ENCODE data around the gene PRCD. TPM values are rescaled to one million over a fixed set of nuclear protein-coding genes. Genes with fewer than 3 reads are reported as not detected.
A peak's percentile ranks its signal among the peaks of the same experiment; 100 is the strongest.
"Not testable (repeated sequence)": the region's sequence is repeated elsewhere in the genome, so short reads cannot be mapped to it uniquely, and the experiment has no call there.

Gene PRCD
- total RNA-seq, 1 experiment from 2014 or later: 1.2 TPM

DNA sequence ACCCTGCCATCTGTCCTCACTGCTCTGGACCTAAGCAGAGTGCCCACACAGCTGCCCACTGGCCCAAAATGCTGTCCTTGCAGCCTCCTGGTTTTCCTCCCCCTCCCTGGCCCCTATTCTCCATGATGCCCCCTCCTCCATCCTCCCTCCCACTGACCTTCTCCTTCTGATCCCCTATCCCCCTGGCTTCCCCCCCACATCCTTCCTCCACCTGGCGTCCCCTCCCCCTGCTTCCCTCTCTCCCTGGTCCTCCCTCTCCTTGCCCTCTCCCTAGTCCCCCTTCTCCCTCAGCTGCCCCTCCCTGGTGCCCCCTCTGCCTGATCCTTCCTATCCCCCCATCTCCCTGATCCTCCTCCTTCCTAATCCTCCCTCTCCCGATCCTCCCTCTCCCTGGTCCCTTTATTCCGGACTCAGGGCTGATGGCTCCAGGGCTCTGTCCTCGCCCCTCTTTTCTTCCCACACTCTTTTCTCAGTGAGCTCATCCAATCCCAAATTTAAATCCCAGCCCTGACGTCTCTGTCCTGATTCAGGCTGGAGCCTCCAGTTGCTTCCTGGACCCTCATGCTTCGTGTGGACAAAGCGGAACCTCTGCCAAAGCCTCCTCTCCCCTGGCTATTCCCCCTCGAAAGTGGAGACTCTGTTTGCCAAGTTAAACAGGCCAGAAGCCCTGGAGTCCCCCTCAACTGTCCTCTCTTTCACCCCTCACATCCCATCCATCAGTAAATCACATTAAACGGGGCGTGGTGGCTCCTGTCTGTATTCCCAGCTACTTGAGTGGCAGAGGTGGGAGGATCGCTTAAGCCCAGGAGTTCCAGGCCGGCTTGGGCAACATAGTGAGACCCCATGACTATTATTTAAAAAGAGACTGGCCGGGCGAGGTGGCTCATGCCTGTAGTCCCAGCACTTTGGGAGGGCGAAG is 20.5 kb upstream of the PRCD start:
- H3K9me3 ChIP-seq: no peaks in the 10 kb centered on the region
- H3K27me3 ChIP-seq: no peaks in the 10 kb centered on the region
- no peaks in the 10 kb centered on the region for H3K36me3 ChIP-seq
- no peak for DNase-seq
- no peak overlapping the region for H3K4me3 ChIP-seq

DNA sequence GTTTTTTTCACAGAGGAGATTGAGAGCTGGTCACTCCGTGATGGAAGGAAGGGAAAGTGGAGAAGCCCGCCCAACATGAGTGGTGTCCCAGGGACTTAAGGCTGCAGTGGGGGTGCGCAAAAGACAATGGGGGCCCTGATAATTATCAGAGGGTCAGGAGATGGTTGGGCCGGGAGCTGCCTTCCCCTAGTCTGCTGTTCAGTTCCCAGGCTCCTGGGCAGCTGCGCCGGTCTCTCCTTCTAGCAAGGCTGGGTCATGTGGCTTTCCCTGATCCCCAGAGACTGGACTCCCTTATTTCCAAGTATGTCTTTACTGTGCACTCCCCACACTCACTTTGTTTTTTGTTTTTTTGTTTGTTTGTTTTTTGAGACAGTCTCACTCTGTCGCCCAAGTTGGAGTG is 18.6 kb upstream of the PRCD start:
- no peak overlapping the region for H3K4me3 ChIP-seq
- H3K27me3 ChIP-seq: no peaks in the 10 kb centered on the region
- DNase-seq: no peak

DNA sequence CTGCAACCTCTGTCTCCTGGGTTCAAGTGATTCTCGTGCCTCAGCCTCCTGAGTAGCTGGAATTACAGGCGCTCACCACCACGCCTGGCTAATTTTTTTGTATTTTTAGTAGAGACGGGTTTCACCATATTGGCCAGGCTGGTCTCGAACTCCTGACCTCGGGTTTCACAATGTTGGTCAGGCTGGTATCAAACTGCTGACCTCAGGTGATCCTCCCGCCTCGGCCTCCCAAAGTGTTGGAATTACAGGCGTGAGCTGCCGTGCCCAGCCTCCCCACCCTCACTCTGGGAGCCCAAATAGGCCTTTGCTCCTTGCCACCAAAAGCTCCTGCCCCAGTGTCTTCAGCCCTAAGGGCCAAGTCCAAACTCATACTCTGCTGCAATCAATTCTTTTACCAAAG is 18.2 kb upstream of the PRCD start:
- DNase-seq, H3K9me3 ChIP-seq, H3K27me3 ChIP-seq, H3K36me3 ChIP-seq, H3K4me3 ChIP-seq: not testable (repeated sequence)

More for the DNA sequence above, 18.6 kb upstream of the PRCD start:
- Histone ChIP-seq H3K36me3 (no peaks in the 10 kb centered on the region), H3K9me3 (no peaks in the 10 kb centered on the region)

DNA sequence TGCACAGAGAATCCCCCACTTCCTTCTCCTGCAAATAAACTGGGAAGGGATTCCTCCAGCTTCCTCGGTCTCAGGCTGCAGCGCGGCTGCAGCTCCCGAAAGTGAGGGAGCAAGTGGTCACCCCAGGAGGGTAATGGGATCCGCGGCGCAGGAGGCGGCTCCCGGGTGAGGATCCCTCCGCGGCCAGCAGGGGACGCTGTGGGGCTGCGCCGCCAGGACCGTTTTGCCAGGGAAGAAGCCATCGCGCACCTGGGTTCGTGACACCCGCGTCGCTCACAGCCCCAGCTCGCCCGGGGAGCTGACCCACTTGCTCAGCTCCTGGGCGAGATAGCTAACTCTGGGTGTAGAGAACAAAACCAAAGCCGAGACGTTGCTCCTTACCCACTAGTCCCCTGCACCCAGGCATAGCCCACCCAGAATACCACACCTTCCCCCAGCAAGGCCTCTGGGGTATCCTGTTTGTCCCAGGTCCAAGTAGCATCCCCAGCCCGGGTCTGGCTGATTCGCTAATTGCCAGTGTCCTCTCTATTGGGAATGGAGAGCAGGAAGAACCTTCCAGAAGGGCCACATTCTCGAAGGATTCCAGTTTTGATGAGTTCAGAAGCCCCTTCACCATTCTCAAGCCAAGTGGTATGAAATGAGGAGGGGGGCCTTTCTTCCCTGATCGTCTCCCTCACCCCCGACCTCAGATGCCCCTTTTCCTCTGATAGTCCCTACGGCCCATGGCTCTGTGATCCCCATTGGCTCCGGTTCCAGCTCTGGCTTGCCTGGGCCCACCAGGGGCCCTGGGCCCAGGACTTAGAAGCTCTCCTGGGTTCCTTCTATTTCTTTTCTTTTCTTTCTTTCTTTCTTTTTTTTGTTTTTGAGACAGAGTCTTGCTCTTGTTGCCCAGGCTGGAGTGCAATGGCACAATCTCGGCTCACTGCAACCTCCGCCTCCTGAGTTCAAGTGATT is 16.5 kb upstream of the PRCD start:
- Histone ChIP-seq H3K4me3 (no peak overlapping the region), H3K9me3 (no peaks in the 10 kb centered on the region), H3K27me3 (no peaks in the 10 kb centered on the region), H3K36me3 (peaks cover 2% of the 10 kb centered on the region; the same call in 1 of the 2 replicates)
- peak; percentile 67 for DNase-seq

DNA sequence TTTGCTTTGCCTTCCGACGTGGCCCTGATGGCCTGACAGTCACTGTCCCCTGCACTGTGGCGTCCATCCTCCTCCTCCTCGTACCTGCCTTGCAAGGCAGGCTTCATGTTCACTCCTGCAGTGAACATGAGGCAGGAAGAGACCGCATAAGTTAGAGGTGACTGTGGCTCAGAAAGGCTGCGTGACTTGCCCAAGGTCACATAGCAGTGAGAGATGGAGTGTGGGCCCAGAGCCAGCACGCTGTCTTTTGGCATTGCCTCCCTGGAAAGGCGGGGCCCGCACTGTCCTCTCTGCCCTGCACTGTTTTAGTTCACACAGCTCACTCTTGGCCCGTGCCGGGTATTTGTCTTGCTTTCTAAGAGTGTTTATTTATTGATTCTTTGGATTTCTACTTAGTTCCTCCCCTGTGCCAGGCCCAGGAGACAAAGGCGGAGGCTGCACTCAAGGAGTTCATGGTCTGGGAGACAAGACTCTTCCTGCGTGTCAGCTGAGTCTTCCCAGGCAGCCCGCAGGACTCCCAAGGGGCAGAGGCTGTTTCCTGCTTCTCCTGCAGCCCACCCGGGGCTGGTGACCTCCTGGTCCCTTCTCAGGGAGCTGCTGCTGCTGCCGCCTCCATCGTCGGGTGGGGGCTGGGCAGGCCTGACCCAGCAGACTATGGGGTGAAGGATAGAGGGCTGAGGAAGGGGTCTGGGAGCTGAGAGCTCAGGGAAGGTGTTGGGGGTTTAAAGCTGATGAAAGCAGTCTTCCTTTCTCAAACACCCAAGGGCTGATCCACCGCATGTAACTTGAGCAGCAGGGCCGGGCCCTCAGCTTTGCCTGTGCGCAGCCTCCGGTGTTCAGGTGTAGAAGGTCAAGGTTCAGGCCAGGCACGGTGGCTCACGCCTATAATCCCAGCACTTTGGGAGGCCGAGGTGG is 15.0 kb upstream of the PRCD start:
- Histone ChIP-seq H3K36me3 (peaks cover 2% of the 10 kb centered on the region; the same call in 1 of the 2 replicates), H3K27me3 (no peaks in the 10 kb centered on the region), H3K9me3 (no peaks in the 10 kb centered on the region), H3K4me3 (no peak overlapping the region)
- DNase-seq: peak; percentile 96

DNA sequence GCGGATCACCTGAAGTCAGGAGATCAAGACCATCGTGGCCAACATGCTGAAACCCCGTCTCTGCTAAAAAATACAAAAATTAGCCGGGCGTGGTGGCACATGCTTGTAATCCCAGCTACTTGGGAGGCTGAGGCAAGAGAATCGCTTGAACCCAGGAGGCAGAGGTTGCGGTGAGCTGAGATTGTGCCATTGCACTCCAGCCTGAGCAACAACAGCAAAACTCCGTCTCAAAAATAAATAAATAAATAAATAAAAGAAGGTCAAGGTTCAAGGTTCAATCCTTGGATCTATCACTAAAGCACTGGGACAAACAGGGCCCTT is 14.4 kb upstream of the PRCD start:
- H3K4me3 ChIP-seq, H3K36me3 ChIP-seq, H3K9me3 ChIP-seq, DNase-seq, H3K27me3 ChIP-seq: not testable (repeated sequence)

DNA sequence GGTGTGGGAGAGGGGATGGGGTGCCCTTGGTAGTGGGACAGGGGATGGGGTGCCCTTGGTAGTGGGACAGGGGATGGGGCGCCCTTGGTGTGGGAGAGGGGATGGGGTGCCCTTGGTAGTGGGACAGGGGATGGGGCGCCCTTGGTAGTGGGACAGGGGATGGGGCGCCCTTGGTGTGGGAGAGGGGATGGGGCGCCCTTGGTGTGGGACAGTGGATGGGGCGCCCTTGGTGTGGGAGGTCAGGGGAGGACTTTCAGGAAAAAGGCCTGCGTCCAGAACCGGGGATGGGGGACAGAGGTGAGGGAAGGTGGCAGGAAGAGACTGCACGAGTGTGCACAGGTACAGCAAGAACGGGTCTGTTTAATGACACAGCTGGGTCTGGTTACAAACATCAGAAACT is 12.8 kb upstream of the PRCD start:
- H3K27me3 ChIP-seq, H3K4me3 ChIP-seq, DNase-seq, H3K9me3 ChIP-seq, H3K36me3 ChIP-seq: not testable (repeated sequence)

DNA sequence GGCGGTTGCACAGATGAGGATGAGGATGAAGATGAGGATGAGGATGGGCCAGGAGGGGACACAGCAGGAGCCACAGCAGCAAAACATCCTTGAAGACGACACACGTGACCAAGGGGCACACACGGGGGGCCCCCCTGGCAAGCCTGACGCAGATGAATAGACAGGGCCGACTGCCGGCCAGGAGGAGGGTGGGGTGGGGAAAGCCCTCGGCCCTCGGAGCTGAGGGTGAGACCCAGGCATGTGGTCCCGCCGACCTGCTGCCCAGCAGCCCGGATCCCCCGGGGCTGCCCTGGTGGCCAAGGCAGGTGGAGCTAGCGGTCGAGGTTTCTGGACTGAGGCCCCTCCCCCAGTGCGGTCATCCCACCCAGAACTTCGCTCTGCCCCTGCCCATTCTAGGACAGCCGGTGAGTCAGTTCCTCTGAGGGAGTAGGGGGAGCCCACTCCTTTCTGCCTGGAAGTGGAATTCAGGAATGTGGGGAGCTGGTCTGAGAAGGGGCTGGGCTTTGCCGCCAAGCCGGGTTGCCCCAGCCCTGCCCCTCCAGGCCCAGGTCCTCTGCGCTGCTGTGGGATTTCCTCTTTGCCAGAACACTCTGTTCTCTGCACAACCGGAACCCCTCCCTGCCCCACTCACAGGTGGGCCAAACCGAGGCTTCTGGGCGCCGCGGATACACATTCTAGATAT is 12.3 kb upstream of the PRCD start:
- Histone ChIP-seq H3K27me3 (no peaks in the 10 kb centered on the region), H3K4me3 (no peak overlapping the region), H3K9me3 (no peaks in the 10 kb centered on the region), H3K36me3 (peaks cover 10% of the 10 kb centered on the region; the same call in 1 of the 2 replicates)
- peak; percentile 60 for DNase-seq

DNA sequence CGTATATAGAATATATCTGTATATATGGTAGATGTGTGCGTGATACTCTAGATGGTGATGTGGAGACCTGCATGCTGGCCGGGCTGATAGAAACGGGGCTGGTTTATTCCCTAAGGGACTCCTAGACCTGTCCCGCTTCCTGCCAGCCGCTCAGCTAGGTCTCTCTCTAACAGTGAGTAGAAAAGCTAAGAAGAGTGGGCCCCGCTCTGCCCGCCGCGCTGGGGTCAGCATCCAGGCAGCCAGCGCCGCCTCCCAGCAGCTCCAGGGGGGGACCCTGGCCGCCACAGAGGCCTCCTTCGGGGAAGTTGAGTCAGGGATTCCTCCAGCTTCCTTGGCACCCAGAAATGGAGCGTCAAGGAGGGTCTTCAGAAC is 11.7 kb upstream of the PRCD start:
- Histone ChIP-seq H3K36me3 (peaks cover 14% of the 10 kb centered on the region; the same call in 1 of the 2 replicates), H3K27me3 (no peaks in the 10 kb centered on the region), H3K9me3 (no peaks in the 10 kb centered on the region), H3K4me3 (no peak overlapping the region)
- no peak for DNase-seq

DNA sequence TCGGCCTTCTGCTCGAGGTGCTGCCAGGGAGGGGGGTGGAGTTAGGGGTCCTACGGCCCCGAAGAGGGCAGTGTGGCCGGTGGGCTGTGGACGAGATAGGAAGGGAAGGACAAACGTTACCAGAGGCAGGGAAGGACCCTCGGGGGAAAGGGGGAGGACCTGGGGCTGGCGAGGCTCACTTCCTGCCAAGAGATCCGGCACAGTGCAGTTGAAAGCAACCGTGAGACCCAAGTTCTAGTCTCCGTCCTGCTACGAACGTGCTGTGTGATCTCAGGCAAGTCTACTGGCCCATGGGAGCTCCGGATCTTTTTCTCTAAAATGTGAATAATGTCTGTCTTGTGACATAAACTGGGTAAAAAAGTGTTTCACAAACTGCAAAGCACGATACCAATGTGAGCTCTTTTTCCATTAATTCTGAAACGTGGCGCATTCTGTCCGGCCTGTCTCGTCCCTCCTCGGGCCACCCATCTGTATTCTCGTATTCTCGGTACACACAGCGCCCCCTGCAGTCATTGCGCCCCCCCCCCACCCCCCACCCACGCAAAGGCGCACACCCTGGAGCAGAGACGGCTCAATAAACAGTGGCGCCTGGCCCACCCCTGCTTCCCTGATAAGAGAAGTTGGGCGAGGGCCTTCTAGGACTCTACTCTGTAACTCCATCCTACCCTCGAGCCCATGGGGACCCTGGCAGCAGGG is 11.2 kb upstream of the PRCD start:
- Histone ChIP-seq H3K9me3 (no peaks in the 10 kb centered on the region), H3K36me3 (peaks cover 14% of the 10 kb centered on the region; the same call in 1 of the 2 replicates), H3K27me3 (no peaks in the 10 kb centered on the region), H3K4me3 (no peak overlapping the region)
- DNase-seq: peak; percentile 62

DNA sequence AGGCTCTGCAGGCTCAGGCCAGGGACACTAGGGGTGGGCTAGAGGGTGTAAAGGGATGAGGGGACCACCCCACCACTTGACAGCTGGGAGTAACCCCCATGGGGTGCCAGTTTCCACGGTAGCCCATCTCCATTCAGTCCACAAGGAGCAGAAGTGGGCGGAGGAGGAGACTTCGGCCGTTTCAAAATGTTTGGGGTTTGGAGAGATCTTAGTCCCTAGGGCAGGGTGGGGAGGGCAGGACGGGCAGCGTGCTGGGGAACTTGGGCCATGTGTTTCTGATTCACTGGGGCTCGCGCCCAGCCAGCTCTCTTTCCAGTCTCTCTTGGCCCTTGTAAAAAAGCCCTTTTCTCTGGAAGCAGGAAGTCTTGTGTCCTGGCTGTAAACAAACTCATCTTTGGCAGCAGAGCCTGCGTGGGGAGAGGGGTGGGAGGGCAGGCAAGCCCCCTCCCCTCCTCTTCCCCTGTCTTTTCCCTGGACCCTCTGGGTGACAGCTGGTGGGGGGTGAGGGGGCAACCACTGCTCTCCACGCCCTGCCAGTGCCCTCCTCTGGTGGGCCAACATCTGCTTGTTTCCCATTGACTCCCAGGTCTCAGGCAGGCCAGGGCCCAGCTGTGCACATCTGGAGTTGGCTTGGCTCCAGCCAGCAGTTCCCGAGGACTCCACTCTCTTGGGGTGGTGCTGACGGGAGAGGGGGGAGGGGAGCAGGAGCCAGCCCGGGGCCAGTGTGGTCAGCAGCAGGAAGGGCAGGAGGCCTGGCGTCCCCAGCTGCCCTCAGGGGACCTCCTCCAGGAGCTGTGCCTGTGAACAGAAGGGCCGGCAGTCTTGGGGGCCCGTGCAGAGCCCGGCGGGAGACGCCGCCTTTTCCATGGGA is 10.4 kb upstream of the PRCD start:
- H3K9me3 ChIP-seq: no peaks in the 10 kb centered on the region
- H3K27me3 ChIP-seq: no peaks in the 10 kb centered on the region
- H3K4me3 ChIP-seq: no peak overlapping the region; the same call in 1 of the 2 replicates
- peaks cover 14% of the 10 kb centered on the region; the same call in 1 of the 2 replicates for H3K36me3 ChIP-seq
- DNase-seq: peak; percentile 99

DNA sequence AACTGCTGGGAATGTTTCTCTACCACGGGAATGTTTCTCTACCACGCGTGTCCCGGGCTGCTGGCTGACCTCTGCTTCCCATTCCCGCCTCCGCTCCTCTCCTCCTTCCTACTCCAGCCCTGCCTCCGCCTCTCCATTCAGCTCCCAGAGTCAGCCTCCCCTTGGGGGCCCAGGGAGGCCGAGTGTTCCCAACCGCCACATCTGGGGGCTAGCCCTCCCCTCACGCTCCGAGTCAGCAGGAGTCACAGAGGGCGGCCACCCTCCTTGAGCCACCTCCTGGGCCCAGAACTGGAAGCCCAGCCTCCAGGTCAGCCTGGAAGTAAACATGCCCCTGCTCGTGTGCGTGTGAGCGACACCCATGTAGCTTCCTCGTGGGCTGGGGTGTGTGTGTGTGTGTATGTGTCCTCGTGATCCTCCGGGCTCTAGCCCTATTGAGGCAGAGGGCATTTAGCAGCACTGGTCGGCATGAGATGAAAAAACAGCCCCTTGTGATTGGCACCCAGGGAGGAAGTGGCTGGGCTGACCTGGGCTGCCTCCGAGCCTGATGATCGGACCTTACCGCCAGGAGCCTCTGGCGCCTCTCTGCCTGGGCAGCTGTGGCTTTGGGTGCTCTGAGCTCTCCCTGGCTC is 9.6 kb upstream of the PRCD start:
- H3K27me3 ChIP-seq: no peaks in the 10 kb centered on the region
- peak; percentile 92 for DNase-seq
- no peaks in the 10 kb centered on the region for H3K9me3 ChIP-seq
- peak overlapping the region; percentile 3; the same call in 1 of the 2 replicates for H3K4me3 ChIP-seq
- peaks cover 17% of the 10 kb centered on the region; the same call in 1 of the 2 replicates for H3K36me3 ChIP-seq

DNA sequence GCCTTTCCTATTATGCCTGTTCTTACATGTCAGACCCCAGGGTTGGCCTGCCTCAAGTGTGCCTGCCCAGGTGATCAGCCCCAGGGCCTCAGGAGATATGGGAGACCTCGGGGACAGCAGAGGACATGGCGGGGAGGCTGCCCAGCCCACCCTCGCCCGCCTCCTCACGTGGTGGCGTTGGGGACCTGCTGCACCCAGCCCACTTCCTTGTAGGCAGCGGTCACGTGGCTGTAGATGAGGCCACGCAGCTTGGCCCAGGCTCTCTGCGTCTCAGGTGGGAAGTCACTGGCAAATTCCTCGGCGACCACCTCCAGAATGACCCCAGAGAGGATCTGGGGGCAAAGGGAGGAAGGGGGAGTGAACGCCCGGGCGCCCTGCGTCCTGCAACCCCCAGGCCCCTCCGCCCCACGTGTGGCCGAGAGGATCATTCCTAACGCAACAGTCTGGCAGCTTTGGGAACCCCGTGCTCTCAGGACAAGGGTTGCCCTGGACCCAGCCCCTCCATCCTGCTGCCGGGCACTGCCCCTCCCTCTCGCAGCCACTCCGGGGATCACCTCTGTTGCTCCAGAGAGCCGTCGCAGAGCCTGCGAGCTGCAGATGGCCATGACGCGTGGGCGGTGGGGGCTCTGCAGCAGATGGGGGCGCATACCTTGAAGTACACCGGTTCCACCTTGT is 8.9 kb upstream of the PRCD start:
- no peak for DNase-seq
- Histone ChIP-seq H3K36me3 (peaks cover 20% of the 10 kb centered on the region; the same call in 1 of the 2 replicates), H3K4me3 (no peak overlapping the region), H3K27me3 (no peaks in the 10 kb centered on the region), H3K9me3 (no peaks in the 10 kb centered on the region)
